SIG-M5 (cell line): ENCODE measurements around the gene ELOVL7.
"Not testable (repeated sequence)": the region's sequence is repeated elsewhere in the genome, so short reads cannot be mapped to it uniquely, and the experiment has no call there.

Source experiments
- DNase-seq: peaks from one replicate; lab custom pipeline; 2025; lab: John Stamatoyannopoulos, UW

Gene ELOVL7

GRCh38 chr5:60792438-60792837 lies 51.6 kb downstream of the ELOVL7 start:
- no peak for DNase-seq

GRCh38 chr5:60789551-60789950 lies 54.5 kb downstream of the ELOVL7 start:
- no peak for DNase-seq

- DNase-seq, result no peak
These were observed 55.1 kb downstream of the ELOVL7 start for GRCh38 chr5:60788863-60789513.

GRCh38 chr5:60779466-60779865 lies 64.6 kb downstream of the ELOVL7 start:
- DNase-seq, result no peak

- DNase-seq, result no peak
These were observed 67.7 kb downstream of the ELOVL7 start for GRCh38 chr5:60776343-60776742.

GRCh38 chr5:60765019-60765709 lies 78.9 kb downstream of the ELOVL7 start:
- no peak for DNase-seq

GRCh38 chr5:60763061-60763460 lies 81.0 kb downstream of the ELOVL7 start:
- no peak for DNase-seq

GRCh38 chr5:60754495-60754894 lies 89.6 kb downstream of the ELOVL7 start:
- no peak for DNase-seq

GRCh38 chr5:60744682-60745081 lies 99.4 kb downstream of the ELOVL7 start:
- no peak for DNase-seq

- no peak for DNase-seq
These were observed 100.4 kb downstream of the ELOVL7 start for GRCh38 chr5:60743511-60744314.

- DNase-seq, result no peak
These were observed 103.7 kb downstream of the ELOVL7 start for GRCh38 chr5:60740322-60740721.

GRCh38 chr5:60738933-60739332 lies 105.1 kb downstream of the ELOVL7 start:
- no peak for DNase-seq

- DNase-seq, result no peak
These were observed 105.6 kb downstream of the ELOVL7 start for GRCh38 chr5:60738461-60738860.

- DNase-seq, result not testable (repeated sequence)
These were observed 113.2 kb downstream of the ELOVL7 start for GRCh38 chr5:60730858-60731257.

- DNase-seq, result no peak
These were observed 116.9 kb downstream of the ELOVL7 start for GRCh38 chr5:60727033-60727679.

- DNase-seq, result no peak
These were observed 119.9 kb downstream of the ELOVL7 start for GRCh38 chr5:60724126-60724525.

GRCh38 chr5:60722416-60722815 lies 121.7 kb downstream of the ELOVL7 start:
- DNase-seq, result no peak

- no peak for DNase-seq
These were observed 124.7 kb downstream of the ELOVL7 start for GRCh38 chr5:60719329-60719728.

- DNase-seq, result no peak
These were observed 125.7 kb downstream of the ELOVL7 start for GRCh38 chr5:60718166-60718892.

GRCh38 chr5:60715201-60715928 lies 128.7 kb downstream of the ELOVL7 start:
- not testable (repeated sequence) for DNase-seq

GRCh38 chr5:60712950-60713349 lies 131.1 kb downstream of the ELOVL7 start:
- DNase-seq, result no peak
